GM13976 (cell line): ENCODE results near the gene GLYATL1.

Experiments used
- DNase-seq: peaks from one replicate; pipeline ENCODE4 v3.0.0; 2012; ENCODE audit warnings: low spot score
- CTCF ChIP-seq: IDR thresholded peaks from 2 replicates; pipeline ENCODE4 v1.5.1; 2012; ENCODE audit warnings: borderline replicate concordance, mild to moderate bottlenecking; ENCODE audit not compliant: insufficient read depth; ENCODE audit errors: extremely low read depth, missing control alignments, control extremely low read depth
- in situ Hi-C: fragments of 300-500 bp; cut with MboI; formaldehyde crosslinking; loops from one replicate; pipeline ENCODE4 v1.12.0; 2022; ENCODE audit warnings: low sequenced_read_pairs, mixed read lengths, inconsistent platforms; ENCODE audit not compliant: unreplicated experiment

The GLYATL1 gene

GRCh38 chr11:58945663-58946062, 6.4 kb downstream of the GLYATL1 start:
- TF ChIP-seq CTCF: no peak
- no peak for DNase-seq
- in situ Hi-C loops: no loop called here

- no peak for DNase-seq
- TF ChIP-seq CTCF: no peak
- in situ Hi-C loops: no loop called here
These were observed 9.9 kb downstream of the GLYATL1 start for GRCh38 chr11:58949184-58949583.

- DNase-seq: peak; percentile 37
- no peak for TF ChIP-seq CTCF
- in situ Hi-C loops: no loop called here
These were observed 18.6 kb downstream of the GLYATL1 start for GRCh38 chr11:58957922-58958321.

- peak; percentile 6 for TF ChIP-seq CTCF
These were observed 19.2 kb downstream of the GLYATL1 start for GRCh38 chr11:58958500-58958899.

GRCh38 chr11:58963551-58964104, 24.3 kb downstream of the GLYATL1 start:
- TF ChIP-seq CTCF: no peak
- DNase-seq: no peak
- in situ Hi-C loops: no loop called here

More at GRCh38 chr11:58958500-58958899, 19.2 kb downstream of the GLYATL1 start:
- DNase-seq: peak; percentile 58
- in situ Hi-C loops: no loop called here

GRCh38 chr11:58965246-58965985, 26.1 kb downstream of the GLYATL1 start:
- DNase-seq: no peak
- TF ChIP-seq CTCF: no peak
- in situ Hi-C loops: no loop called here

- in situ Hi-C loops: no loop called here
- TF ChIP-seq CTCF: no peak
- no peak for DNase-seq
These were observed 29.0 kb downstream of the GLYATL1 start for GRCh38 chr11:58968251-58968711.
